Measurements from ENCODE around the gene TBL2. TPM values are rescaled to one million over a fixed set of nuclear protein-coding genes. Genes with fewer than 3 reads are reported as not detected.
A peak's percentile ranks its signal among the peaks of the same experiment; 100 is the strongest.

TBL2 gene
- total and polyA plus RNA-seq, 2 experiments from 2014 or later, result 6.9 to 27.8 TPM

GRCh38 chr7:73611017-73611555 is 32.7 kb upstream of the TBL2 start:
- Histone ChIP-seq H3K27ac (ENCODE audit: low read depth) (no peak overlapping the region), H3K79me2 (replicated peaks; ENCODE audit: insufficient read depth) (no peaks in the 10 kb centered on the region), H3F3A (replicated peaks; ENCODE audit: low read depth) (0 out of 2 replicates have a peak, but pooled peaks cover 5% of the 10 kb centered on the region), H3K4me2 (no peak overlapping the region), H3K27me3 (ENCODE audit: insufficient read depth) (no peaks in the 10 kb centered on the region), H3K9me2 (ENCODE audit: insufficient read depth) (no peaks in the 10 kb centered on the region), H4K20me1 (replicated peaks; ENCODE audit: insufficient read depth) (no peaks in the 10 kb centered on the region), H3K4me3 (no peak overlapping the region), H3K4me1 (ENCODE audit: insufficient read depth) (no peaks in the 10 kb centered on the region), H2AFZ (no peak overlapping the region), H3K36me3 (ENCODE audit: insufficient read depth) (no peaks in the 10 kb centered on the region; the same call in 1 of the 2 replicates)
- Mint-ChIP-seq H3K36me3 (ENCODE audit: low read depth) (no peaks in the 10 kb centered on the region; the same call in 2 of the 3 replicates), H3K4me1 (peaks cover 5% of the 10 kb centered on the region; the same call in 2 of the 3 replicates), H3K27me3 (ENCODE audit: insufficient read depth, low read depth, poor library complexity) (peaks cover 11% of the 10 kb centered on the region), H3K27ac (no peak overlapping the region), H3K4me3 (no peak overlapping the region), H3K9me3 (no peaks in the 10 kb centered on the region)
- peak; percentile 46 for DNase-seq (ENCODE audit: low spot score)
- no peak for TF ChIP-seq NANOG (IDR thresholded peaks at IDR 0.05; ENCODE audit: borderline replicate concordance)
- TF ChIP-seq CTCF (conservative IDR thresholded peaks at IDR 0.05; ENCODE audit: low read depth in 2 of 2), result peak; percentile 36 to 54
- ATAC-seq, result no peak

GRCh38 chr7:73610105-73610504 is 31.7 kb upstream of the TBL2 start:
- H4K20me1 ChIP-seq (replicated peaks; ENCODE audit: insufficient read depth), result no peaks in the 10 kb centered on the region
- Mint-ChIP-seq H3K27ac (no peak overlapping the region), H3K4me1 (peaks cover 5% of the 10 kb centered on the region; the same call in 2 of the 3 replicates), H3K36me3 (ENCODE audit: low read depth) (no peaks in the 10 kb centered on the region; the same call in 2 of the 3 replicates), H3K9me3 (no peaks in the 10 kb centered on the region), H3K4me3 (no peak overlapping the region; the same call in 2 of the 3 replicates), H3K27me3 (ENCODE audit: insufficient read depth, low read depth, poor library complexity) (peaks cover 13% of the 10 kb centered on the region)
- H3K36me3 ChIP-seq (ENCODE audit: insufficient read depth), result no peaks in the 10 kb centered on the region; the same call in 1 of the 2 replicates
- H3K4me1 ChIP-seq (ENCODE audit: insufficient read depth), result no peaks in the 10 kb centered on the region
- H2AFZ ChIP-seq, result no peak overlapping the region
- H3K9me2 ChIP-seq (ENCODE audit: insufficient read depth), result no peaks in the 10 kb centered on the region
- no peak overlapping the region for H3K4me3 ChIP-seq
- 0 out of 2 replicates have a peak, but pooled peaks cover 5% of the 10 kb centered on the region for H3F3A ChIP-seq (replicated peaks; ENCODE audit: low read depth)
- no peaks in the 10 kb centered on the region for H3K27me3 ChIP-seq (ENCODE audit: insufficient read depth)
- ATAC-seq, result no peak
- H3K27ac ChIP-seq (ENCODE audit: low read depth), result no peak overlapping the region
- no peak for TF ChIP-seq EZH2phosphoT487 (IDR thresholded peaks at IDR 0.05; ENCODE audit: unreplicated experiment)
- no peak for TF ChIP-seq CREB1 (CRISPR knock-in tag; IDR thresholded peaks at IDR 0.05; ENCODE audit: low read depth)
- no peak for TF ChIP-seq EZH2 (IDR thresholded peaks at IDR 0.05; ENCODE audit: low read depth, unreplicated experiment)
- TF ChIP-seq CTCF (conservative IDR thresholded peaks at IDR 0.05; ENCODE audit: low read depth in 2 of 2), result no peak
- TF ChIP-seq ZNF462 (CRISPR knock-in tag; IDR thresholded peaks at IDR 0.05), result no peak
- no peak for TF ChIP-seq NANOG (IDR thresholded peaks at IDR 0.05; ENCODE audit: borderline replicate concordance)
- TF ChIP-seq POLR2AphosphoS5 (IDR thresholded peaks at IDR 0.05; ENCODE audit: low read depth), result no peak
- no peak overlapping the region for H3K4me2 ChIP-seq
- DNase-seq (ENCODE audit: low spot score), result no peak
- no peaks in the 10 kb centered on the region for H3K79me2 ChIP-seq (replicated peaks; ENCODE audit: insufficient read depth)
